DMS53 (cell line): Measurements from ENCODE around the gene HDAC6.

Source experiments
- DNase-seq: peaks from one replicate; lab custom pipeline; 2025; lab: John Stamatoyannopoulos, UW

The HDAC6 gene

GRCh38 chrX:48801280-48802088 lies at the start of gene HDAC6:
Gene HDAC6 (plus strand): TSS chrX:48802067. CDS start chrX:48802693, 626 bp downstream.
- peak; percentile 99 for DNase-seq

- DNase-seq = no peak
Measured at GRCh38 chrX:48752498-48752897, 49.4 kb upstream of the HDAC6 start.

- DNase-seq = no peak
Measured at GRCh38 chrX:48753708-48754228, 48.1 kb upstream of the HDAC6 start.

- no peak for DNase-seq
Measured at GRCh38 chrX:48754238-48754637, 47.6 kb upstream of the HDAC6 start.

- DNase-seq = peak; percentile 93
Measured at GRCh38 chrX:48761674-48762471, 40.0 kb upstream of the HDAC6 start, which contains the start of gene GLOD5. Gene GLOD5 (plus strand): TSS chrX:48761747. CDS start chrX:48761791, 44 bp downstream.

GRCh38 chrX:48769230-48769629 lies 32.6 kb upstream of the HDAC6 start:
- no peak for DNase-seq

GRCh38 chrX:48770296-48770695 lies 31.6 kb upstream of the HDAC6 start:
- no peak for DNase-seq

GRCh38 chrX:48772602-48773001 lies 29.3 kb upstream of the HDAC6 start:
- DNase-seq = no peak

- DNase-seq = no peak
Measured at GRCh38 chrX:48776818-48777439, 24.9 kb upstream of the HDAC6 start.

- no peak for DNase-seq
Measured at GRCh38 chrX:48779399-48779798, 22.5 kb upstream of the HDAC6 start.

- DNase-seq = no peak
Measured at GRCh38 chrX:48781705-48782104, 20.2 kb upstream of the HDAC6 start.

GRCh38 chrX:48782216-48782615 lies 19.7 kb upstream of the HDAC6 start:
- DNase-seq = no peak

- no peak for DNase-seq
Measured at GRCh38 chrX:48782795-48783194, 19.1 kb upstream of the HDAC6 start.

- no peak for DNase-seq
Measured at GRCh38 chrX:48784726-48785125, 17.1 kb upstream of the HDAC6 start.

GRCh38 chrX:48785186-48785539 lies 16.7 kb upstream of the HDAC6 start:
- no peak for DNase-seq

GRCh38 chrX:48785540-48786214 lies 16.2 kb upstream of the HDAC6 start:
- DNase-seq = no peak

- DNase-seq = no peak
Measured at GRCh38 chrX:48786341-48786800, 15.5 kb upstream of the HDAC6 start, which contains the start of gene GATA1. Gene GATA1 (plus strand): TSS chrX:48786590. CDS start chrX:48791110, 4,520 bp downstream.

- DNase-seq = no peak
Measured at GRCh38 chrX:48786825-48787504, 14.9 kb upstream of the HDAC6 start.

- DNase-seq = no peak
Measured at GRCh38 chrX:48787505-48788443, 14.1 kb upstream of the HDAC6 start.
